Transverse colon (tissue), 3 donors: ENCODE measurements around the gene PSMD5.

ENCODE experiments used
- POLR2A ChIP-seq: fragments of 450-650 bp; IDR thresholded peaks from one replicate; pipeline ENCODE4 v1.6.1; 2016; ENCODE audit warnings: antibody characterized with exemption, mild to moderate bottlenecking, moderate library complexity
- TF ChIP-seq, protein P1 (sequence below), 5 experiments: fragments of 200-600 bp in 3 of 5; fragments of 450-650 bp in 2 of 5; sonication (generic) in 3 of 5; IDR thresholded peaks; 1 replicate in 2 of 5; 2 replicates in 3 of 5; pipeline ENCODE4 v1.5.1; 2016 to 2017; ENCODE audit warnings: antibody characterized with exemption in 5 of 5, inconsistent platforms in 3 of 5, mild to moderate bottlenecking in 2 of 5, moderate library complexity in 1 of 5

- TF ChIP-seq POLR2A: no peak
- TF ChIP-seq, protein P1, sequence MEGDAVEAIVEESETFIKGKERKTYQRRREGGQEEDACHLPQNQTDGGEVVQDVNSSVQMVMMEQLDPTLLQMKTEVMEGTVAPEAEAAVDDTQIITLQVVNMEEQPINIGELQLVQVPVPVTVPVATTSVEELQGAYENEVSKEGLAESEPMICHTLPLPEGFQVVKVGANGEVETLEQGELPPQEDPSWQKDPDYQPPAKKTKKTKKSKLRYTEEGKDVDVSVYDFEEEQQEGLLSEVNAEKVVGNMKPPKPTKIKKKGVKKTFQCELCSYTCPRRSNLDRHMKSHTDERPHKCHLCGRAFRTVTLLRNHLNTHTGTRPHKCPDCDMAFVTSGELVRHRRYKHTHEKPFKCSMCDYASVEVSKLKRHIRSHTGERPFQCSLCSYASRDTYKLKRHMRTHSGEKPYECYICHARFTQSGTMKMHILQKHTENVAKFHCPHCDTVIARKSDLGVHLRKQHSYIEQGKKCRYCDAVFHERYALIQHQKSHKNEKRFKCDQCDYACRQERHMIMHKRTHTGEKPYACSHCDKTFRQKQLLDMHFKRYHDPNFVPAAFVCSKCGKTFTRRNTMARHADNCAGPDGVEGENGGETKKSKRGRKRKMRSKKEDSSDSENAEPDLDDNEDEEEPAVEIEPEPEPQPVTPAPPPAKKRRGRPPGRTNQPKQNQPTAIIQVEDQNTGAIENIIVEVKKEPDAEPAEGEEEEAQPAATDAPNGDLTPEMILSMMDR (IDR thresholded peaks at IDR 0.05): no peak
Measured at GRCh38 chr9:120841930-120842684, 615 bp downstream of the PSMD5 start.
